GM20000 (cell line): ENCODE measurements around the gene CDR2L.
A peak's percentile ranks its signal among the peaks of the same experiment; 100 is the strongest.
"Not testable (repeated sequence)": the region's sequence is repeated elsewhere in the genome, so short reads cannot be mapped to it uniquely, and the experiment has no call there.

Experiments
- DNase-seq: peaks from one replicate; pipeline ENCODE4 v3.0.0; 2012; ENCODE audit warnings: low spot score
- TF ChIP-seq, protein P1 (sequence below): IDR thresholded peaks from 2 replicates; pipeline ENCODE4 v1.5.1; 2012; ENCODE audit warnings: mild to moderate bottlenecking, control low read depth; ENCODE audit errors: extremely low read depth, missing control alignments

The CDR2L gene

DNA sequence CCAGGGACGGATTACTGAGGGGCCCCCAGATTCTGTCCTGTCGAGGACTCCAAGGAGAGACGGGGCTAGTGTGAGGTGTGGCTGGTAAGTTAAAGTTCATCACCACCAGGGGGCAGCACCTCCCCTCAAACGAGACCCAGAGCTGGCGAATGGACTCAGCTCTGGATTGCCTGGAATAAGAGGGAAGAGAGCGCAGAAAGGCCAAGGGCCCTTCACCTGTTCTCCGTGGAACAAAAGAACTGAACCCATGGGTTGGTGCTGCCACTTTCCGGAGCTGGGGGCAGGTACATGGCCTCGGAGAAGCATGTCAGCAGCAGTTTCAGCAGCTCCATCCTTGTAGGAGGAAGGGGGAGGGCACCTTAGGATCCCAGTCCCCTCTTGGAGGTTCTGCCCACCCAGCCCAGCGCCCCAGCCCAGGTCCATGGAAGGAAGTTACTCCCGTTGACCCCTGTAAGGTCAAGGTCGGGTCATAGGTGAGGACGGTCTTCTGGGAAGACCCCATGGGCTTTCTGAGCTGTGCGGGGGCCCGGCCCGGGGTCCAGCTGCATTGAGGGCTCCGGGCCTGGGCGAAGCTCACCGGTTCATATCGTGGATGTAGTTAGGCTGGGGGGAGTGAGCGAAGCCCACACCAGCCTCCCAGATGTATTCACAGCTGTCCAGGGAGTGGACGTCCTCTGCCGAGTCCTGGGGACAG lies 25.6 kb upstream of the CDR2L start:
- TF ChIP-seq, protein P1, sequence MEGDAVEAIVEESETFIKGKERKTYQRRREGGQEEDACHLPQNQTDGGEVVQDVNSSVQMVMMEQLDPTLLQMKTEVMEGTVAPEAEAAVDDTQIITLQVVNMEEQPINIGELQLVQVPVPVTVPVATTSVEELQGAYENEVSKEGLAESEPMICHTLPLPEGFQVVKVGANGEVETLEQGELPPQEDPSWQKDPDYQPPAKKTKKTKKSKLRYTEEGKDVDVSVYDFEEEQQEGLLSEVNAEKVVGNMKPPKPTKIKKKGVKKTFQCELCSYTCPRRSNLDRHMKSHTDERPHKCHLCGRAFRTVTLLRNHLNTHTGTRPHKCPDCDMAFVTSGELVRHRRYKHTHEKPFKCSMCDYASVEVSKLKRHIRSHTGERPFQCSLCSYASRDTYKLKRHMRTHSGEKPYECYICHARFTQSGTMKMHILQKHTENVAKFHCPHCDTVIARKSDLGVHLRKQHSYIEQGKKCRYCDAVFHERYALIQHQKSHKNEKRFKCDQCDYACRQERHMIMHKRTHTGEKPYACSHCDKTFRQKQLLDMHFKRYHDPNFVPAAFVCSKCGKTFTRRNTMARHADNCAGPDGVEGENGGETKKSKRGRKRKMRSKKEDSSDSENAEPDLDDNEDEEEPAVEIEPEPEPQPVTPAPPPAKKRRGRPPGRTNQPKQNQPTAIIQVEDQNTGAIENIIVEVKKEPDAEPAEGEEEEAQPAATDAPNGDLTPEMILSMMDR, result peak; percentile 73
- DNase-seq, result peak; percentile 88

DNA sequence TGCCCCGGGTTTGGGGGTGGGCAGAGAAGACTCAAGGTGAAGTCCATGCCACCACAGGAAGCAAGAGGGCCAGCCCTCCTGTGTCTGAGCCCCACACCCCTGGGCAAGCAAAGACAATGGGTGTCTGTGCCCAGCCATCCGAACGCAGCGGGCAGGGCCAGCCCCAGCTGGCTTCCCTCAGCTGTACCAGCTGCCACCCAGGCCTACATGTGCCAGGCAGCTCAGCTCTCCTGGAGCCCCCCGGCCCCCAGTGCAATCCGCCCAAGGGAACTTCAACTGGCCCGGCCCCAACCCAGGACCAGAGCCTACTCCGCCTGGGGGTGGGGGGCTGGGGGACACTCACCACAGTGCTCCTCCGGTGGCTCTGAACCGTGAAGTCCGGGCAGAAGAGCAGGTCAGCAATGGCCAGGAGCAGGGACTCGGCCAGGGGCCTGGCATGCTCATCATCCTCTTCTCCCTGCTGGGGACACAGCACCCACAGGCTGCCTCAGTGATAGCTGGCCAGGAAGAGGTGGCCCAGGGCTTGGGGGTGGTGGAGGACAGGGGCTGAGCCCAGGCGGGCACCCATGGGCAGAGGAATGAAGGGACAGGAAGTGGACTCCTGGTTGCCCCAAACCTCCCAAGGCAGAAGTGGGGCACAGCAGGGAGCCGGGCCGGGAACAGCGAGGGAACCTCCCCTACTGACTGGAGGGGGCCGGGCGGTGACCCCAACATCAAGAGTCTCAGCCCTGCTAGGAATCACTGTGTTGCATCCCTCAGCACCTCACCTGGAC lies 24.6 kb upstream of the CDR2L start:
- TF ChIP-seq, protein P1, result no peak
- DNase-seq, result no peak

DNA sequence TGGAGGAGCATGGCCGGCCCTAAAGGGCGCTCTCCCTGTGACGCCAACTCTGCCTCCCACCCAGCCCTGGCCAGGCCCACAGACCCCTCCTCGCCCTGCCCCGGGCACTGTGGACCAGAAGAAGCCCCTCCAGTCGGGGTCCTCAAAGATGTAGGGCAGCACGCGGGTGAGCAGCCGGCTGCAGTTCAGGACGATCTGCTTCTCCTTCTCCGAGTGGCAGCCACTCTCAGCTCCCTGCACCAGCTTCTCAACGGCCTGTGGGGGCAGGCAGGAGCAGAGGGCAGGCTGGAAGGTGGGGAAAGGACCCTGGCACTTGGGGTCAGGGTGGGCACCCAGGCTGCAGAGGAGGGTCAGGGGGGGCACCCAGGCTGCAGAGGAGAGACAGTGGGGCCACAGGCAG lies 23.8 kb upstream of the CDR2L start:
- no peak for DNase-seq

DNA sequence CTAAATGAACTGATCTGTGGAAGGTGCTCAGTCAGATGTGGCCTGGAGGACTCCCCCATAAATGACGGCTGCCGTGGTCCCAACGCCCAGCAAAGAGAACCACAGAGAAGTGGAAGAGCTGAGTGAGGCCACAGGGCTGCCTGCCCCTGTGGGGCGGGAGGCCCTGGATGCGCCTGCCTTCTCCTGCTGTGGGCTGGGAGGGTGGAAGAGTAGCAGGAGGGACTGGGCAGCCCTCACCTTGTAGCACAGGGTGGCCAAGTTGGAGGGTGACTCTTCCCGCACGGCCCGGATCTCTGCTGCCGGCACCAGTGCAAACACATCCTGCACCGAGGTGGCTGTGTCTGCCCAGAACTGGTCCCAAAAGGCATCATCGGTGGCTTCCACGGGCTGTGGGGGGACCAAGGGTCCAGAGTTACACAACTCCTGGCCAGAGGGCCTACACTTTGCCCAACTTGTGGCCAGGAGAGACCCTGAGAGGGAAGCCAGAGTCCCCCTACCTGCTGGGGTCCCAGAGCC lies 23.1 kb upstream of the CDR2L start:
- no peak for DNase-seq
- TF ChIP-seq, protein P1, result no peak

More for the DNA sequence above, 23.8 kb upstream of the CDR2L start:
- TF ChIP-seq, protein P1, result no peak

DNA sequence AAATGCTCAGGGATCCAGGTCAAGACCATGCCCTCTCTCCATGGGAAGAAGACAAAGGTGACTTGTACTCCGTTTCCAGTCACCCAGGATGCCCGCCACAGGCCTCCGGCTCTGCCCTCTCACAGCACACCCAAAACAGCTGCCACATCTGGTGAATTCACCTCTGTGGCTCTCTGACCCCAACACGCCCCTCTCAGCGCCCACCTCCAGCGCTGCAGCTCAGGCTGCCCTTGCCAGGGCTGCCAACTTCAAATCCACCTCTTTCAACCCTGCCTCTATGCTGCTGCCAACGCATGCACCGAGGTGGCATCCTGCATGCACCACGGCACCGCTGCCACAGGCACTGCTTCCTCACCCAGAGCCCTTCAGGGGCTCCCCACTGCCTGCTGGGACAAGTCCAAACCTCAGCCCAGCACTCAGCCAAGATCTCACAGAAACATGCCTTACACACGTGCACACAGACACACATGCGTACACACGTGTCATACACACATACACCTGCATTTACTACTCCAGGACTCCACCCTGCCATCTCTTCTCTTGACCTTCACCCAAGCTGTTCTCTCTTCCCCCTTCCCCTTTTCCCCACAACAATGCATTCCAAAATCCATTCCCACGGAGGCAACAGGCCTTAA lies 22.3 kb upstream of the CDR2L start:
- DNase-seq, result no peak
- TF ChIP-seq, protein P1, result no peak

DNA sequence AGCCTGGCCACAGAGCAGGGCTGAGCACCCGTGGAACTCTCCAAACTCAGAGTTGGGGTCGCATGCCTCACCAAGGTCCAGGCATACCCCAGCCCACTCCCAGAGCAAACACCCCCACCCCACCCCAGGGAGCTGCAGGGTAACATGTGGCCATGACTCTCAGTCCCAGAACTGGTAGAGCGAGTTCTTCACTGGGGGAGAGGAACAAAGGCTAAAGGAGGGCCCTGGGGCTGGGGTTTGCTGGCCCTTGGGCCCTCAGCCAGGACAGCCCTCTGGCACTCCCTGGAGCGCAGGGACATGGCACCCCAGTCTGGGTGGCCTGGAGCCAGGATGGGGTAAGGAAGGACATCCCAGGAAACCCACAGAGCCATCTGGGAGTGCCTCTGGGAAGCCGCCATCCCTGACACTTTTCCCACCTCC lies 19.1 kb upstream of the CDR2L start:
- TF ChIP-seq, protein P1, result no peak
- DNase-seq, result no peak

DNA sequence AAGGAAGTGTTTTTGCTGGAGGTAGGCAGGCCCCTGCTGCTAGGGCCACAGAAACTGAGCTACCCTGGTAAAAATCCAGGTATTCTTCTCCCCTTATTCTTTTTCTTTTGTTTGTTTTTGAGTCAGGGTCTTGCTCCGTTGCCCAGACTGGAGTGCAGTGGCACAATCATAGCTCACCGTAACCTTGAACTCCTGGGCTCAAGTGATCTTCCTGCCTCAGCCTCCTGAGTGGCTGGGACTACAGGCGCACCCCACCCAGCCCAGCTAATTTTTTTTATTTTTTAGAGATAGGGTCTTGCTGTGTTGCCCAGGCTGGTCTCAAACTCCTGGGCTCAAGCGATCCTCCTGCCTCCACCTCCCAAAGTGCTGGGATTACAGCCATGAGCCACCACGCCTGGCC lies 17.9 kb upstream of the CDR2L start:
- not testable (repeated sequence) for DNase-seq
